K562 (cell line): Measurements from ENCODE around the gene GNB2. TPM values are rescaled to one million over a fixed set of nuclear protein-coding genes. Genes with fewer than 3 reads are reported as not detected.

ENCODE experiments used
- BCLAF1 ChIP-seq, 2 experiments: fragments of 450-650 bp in 1 of 2; IDR thresholded peaks; 2 replicates each; pipeline ENCODE4 v1.6.1; 2011 to 2017; ENCODE audit warnings: low read depth in 2 of 2, antibody characterized with exemption in 1 of 2, borderline replicate concordance in 1 of 2, low read length in 1 of 2, mild to moderate bottlenecking in 1 of 2, mixed read lengths in 1 of 2; ENCODE audit not compliant: control insufficient read depth in 1 of 2
- NRF1 ChIP-seq, 2 experiments: fragments of 450-650 bp; IDR thresholded peaks in 1 of 2; conservative IDR thresholded peaks in 1 of 2; 2 replicates each; pipeline ENCODE4 v1.6.1; 2014; ENCODE audit warnings: mild to moderate bottlenecking in 2 of 2
- PURB ChIP-seq: sonication (generic); formaldehyde crosslinking; IDR thresholded peaks from 2 replicates; pipeline ENCODE4 v1.9.0; 2021; ENCODE audit warnings: low read depth, mild to moderate bottlenecking, missing genetic modification reagents
- SIN3A ChIP-seq, 2 experiments: fragments of 150-350 bp in 1 of 2; IDR thresholded peaks; 2 replicates each; pipeline ENCODE4 v1.6.1; 2011 to 2016; ENCODE audit warnings: borderline replicate concordance in 2 of 2, low read depth in 2 of 2, low read length in 2 of 2, mild to moderate bottlenecking in 2 of 2, moderate library complexity in 2 of 2; ENCODE audit not compliant: control insufficient read depth in 1 of 2
- SNRNP70 ChIP-seq: fragments of 200-400 bp; formaldehyde crosslinking; optimal IDR thresholded peaks from 2 replicates; pipeline ENCODE3; 2017; ENCODE audit warnings: low read depth, low read length
- ZBTB2 ChIP-seq: fragments of 450-650 bp; IDR thresholded peaks from 2 replicates; pipeline ENCODE4 v1.6.1; 2016; ENCODE audit warnings: antibody characterized with exemption
- ZNF561 ChIP-seq: fragments of 450-650 bp; formaldehyde crosslinking; conservative IDR thresholded peaks from 2 replicates; pipeline ENCODE4 v1.4.0; 2020; ENCODE audit warnings: mild to moderate bottlenecking, moderate library complexity
- polyA plus RNA-seq, 8 experiments: library from polyadenylated mRNA; depleted of rRNA in 4 of 8; stranded (reverse) in 5 of 8; unstranded in 3 of 8; fragments of >200 nt; fragmentation: Nextera tagmentation in 2 of 8; fragmentation: Illumina TruSeq in 1 of 8; extraction: Ambion mirVana in 2 of 8; extraction: Trizol in 1 of 8; gene quantifications; 2 replicates each; pipeline versions ENCODE4 v1.2.1 to v1.2.3, GENCODE V29; 2011 to 2014; ENCODE audit warnings: inconsistent platforms in 1 of 8, missing spikeins in 1 of 8
- total RNA-seq, 7 experiments: library from RNA; depleted of rRNA in 6 of 7; stranded (reverse); fragments of >200 nt in 6 of 7; fragmentation: Illumina TruSeq in 2 of 7; extraction: Trizol in 2 of 7; gene quantifications; 2 replicates each; pipeline versions ENCODE4 v1.2.1 to v1.2.3, GENCODE V29; 2011 to 2021; ENCODE audit warnings: low replicate concordance in 1 of 7
- TF ChIP-seq, protein P1 (sequence below): fragments of 150-350 bp; conservative IDR thresholded peaks from 2 replicates; pipeline ENCODE4 v1.6.1; 2014; ENCODE audit warnings: low read length
- TF ChIP-seq, protein P2 (sequence below): fragments of 250-450 bp; sonication (Bioruptor Pico); IDR thresholded peaks from 2 replicates; pipeline ENCODE4 v1.4.0; 2020; ENCODE audit warnings: mild to moderate bottlenecking
- TF ChIP-seq, protein P3 (sequence below): fragments of 450-650 bp; formaldehyde crosslinking; IDR thresholded peaks from 2 replicates; pipeline ENCODE4 v1.4.0; 2022; ENCODE audit warnings: missing genetic modification characterization
- TF ChIP-seq, protein P4 (sequence below): fragments of 450-650 bp; conservative IDR thresholded peaks from 2 replicates; pipeline ENCODE4 v1.6.1; 2016; ENCODE audit warnings: missing genetic modification characterization, low read depth, mild to moderate bottlenecking, control low read depth, missing compliant biosample characterization

GNB2 gene
- total and polyA plus RNA-seq, 9 of the 15 experiments (the other 6 are each of a cell fraction or from before 2014, with no cell fraction given), result 0.65 to 320 (median 104) TPM

DNA sequence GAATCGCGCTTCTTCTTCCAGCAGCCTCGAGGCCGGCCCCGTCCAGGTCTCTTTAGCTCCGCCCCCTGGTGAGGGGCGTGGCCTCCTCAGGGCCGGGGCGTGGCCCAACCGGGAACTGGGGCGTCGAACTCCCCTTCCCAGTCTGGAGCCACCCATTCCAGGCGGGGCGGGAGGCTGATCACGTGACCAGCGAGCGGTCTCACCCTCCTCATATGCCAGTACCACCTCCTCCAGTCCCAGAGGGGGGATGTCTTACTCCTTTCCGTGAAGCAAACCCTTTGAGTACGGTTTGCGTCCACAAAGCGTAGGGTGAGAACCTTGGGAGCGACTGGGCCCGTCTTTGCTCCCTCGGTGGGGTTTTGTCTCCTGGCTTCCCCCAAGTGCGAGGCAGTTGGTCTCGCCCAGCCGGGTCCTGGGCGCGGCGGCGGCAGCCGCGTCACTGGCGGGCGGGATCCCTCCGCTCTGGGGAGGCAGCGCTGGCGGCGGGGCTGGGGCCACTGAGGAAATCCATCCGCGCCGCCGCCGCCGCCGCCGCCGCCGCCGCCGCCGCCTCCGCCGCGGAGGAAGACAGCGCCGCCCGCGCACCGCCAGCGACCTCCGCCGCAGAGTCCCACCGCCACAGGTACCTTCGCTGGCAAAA, at the start of gene GNB2 (continued):
- TF ChIP-seq, protein P1, sequence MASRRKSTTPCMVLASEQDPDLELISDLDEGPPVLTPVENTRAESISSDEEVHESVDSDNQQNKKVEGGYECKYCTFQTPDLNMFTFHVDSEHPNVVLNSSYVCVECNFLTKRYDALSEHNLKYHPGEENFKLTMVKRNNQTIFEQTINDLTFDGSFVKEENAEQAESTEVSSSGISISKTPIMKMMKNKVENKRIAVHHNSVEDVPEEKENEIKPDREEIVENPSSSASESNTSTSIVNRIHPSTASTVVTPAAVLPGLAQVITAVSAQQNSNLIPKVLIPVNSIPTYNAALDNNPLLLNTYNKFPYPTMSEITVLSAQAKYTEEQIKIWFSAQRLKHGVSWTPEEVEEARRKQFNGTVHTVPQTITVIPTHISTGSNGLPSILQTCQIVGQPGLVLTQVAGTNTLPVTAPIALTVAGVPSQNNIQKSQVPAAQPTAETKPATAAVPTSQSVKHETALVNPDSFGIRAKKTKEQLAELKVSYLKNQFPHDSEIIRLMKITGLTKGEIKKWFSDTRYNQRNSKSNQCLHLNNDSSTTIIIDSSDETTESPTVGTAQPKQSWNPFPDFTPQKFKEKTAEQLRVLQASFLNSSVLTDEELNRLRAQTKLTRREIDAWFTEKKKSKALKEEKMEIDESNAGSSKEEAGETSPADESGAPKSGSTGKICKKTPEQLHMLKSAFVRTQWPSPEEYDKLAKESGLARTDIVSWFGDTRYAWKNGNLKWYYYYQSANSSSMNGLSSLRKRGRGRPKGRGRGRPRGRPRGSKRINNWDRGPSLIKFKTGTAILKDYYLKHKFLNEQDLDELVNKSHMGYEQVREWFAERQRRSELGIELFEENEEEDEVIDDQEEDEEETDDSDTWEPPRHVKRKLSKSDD, result no peak
- TF ChIP-seq, protein P2, sequence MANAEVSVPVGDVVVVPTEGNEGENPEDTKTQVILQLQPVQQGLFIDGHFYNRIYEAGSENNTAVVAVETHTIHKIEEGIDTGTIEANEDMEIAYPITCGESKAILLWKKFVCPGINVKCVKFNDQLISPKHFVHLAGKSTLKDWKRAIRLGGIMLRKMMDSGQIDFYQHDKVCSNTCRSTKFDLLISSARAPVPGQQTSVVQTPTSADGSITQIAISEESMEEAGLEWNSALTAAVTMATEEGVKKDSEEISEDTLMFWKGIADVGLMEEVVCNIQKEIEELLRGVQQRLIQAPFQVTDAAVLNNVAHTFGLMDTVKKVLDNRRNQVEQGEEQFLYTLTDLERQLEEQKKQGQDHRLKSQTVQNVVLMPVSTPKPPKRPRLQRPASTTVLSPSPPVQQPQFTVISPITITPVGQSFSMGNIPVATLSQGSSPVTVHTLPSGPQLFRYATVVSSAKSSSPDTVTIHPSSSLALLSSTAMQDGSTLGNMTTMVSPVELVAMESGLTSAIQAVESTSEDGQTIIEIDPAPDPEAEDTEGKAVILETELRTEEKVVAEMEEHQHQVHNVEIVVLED (CRISPR knock-in tag), result peak; percentile 83
- TF ChIP-seq, protein P3, sequence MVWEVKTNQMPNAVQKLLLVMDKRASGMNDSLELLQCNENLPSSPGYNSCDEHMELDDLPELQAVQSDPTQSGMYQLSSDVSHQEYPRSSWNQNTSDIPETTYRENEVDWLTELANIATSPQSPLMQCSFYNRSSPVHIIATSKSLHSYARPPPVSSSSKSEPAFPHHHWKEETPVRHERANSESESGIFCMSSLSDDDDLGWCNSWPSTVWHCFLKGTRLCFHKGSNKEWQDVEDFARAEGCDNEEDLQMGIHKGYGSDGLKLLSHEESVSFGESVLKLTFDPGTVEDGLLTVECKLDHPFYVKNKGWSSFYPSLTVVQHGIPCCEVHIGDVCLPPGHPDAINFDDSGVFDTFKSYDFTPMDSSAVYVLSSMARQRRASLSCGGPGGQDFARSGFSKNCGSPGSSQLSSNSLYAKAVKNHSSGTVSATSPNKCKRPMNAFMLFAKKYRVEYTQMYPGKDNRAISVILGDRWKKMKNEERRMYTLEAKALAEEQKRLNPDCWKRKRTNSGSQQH (CRISPR knock-in tag), result no peak
- TF ChIP-seq ZNF561 (CRISPR knock-in tag) (no peak), NRF1 (conservative IDR thresholded peaks at IDR 0.05 in 1 of 2, IDR thresholded peaks at IDR 0.05 in 1 of 2) (peak; percentile 44 to 71; a peak in 3 of 4 replicates), SIN3A (IDR thresholded peaks at IDR 0.05; ENCODE audit: borderline replicate concordance in 2 of 2, control insufficient read depth in 1 of 2, low read depth in 2 of 2, low read length in 2 of 2) (peak; percentile 85; a peak in 2 of 4 replicates), ZBTB2 (no peak), BCLAF1 (IDR thresholded peaks at IDR 0.05; ENCODE audit: borderline replicate concordance in 1 of 2, control insufficient read depth in 1 of 2, low read depth in 2 of 2, low read length in 1 of 2) (peak; percentile 69 to 98; a peak in 2 of 4 replicates), PURB (CRISPR knock-in tag) (no peak), SNRNP70 (no peak)
- TF ChIP-seq, protein P4, sequence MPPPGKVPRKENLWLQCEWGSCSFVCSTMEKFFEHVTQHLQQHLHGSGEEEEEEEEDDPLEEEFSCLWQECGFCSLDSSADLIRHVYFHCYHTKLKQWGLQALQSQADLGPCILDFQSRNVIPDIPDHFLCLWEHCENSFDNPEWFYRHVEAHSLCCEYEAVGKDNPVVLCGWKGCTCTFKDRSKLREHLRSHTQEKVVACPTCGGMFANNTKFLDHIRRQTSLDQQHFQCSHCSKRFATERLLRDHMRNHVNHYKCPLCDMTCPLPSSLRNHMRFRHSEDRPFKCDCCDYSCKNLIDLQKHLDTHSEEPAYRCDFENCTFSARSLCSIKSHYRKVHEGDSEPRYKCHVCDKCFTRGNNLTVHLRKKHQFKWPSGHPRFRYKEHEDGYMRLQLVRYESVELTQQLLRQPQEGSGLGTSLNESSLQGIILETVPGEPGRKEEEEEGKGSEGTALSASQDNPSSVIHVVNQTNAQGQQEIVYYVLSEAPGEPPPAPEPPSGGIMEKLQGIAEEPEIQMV (tag), result no peak
